ENCODE results near the gene ALG14.

DNA sequence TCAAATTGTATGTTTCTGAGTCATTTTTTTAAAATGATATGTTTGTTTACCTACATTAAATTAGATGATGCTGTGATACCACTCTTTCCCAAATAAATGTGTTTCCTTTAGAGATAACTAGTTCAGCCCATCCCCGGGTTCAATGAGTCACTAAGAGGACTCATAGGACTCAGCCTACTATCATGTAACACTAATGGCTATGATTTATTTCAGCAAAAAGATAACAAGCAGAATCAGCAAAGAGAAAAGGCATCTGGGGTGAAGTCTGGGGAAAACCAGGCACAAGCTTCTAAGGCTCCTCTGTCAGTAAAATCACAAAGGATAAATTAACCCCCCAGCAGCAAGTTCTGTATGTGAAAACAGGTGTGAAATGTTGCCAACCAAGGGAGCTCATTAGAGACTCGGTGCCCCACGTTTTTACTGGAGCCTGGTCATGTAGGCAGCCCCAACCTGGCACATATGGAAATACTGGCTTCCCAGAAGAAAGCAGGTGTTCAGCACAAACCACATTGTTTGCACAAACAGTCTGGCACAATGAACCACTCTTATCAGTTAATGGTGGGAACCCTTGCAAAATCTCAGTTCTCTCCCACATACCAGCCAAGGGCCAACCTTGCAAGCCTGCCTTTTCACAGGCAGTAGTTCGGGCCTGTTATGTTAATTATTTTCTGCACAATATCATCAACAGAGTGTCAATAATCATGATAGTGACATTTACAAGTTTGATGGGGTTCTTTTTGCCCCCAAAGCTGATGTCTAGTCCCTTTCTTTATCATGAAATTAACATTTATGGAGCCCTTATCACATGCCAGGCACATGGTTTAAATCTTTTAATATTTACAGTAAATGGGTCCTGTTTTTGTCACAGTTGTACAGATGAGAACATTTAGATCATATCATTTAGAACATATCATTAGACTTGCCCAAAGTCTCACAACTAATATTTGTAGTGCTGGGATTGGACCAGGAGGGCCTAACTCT lies 122.8 kb downstream of the ALG14 start:
- TF ChIP-seq CTCF (IDR thresholded peaks at IDR 0.05): no peak
- no peak for TF ChIP-seq POLR2AphosphoS5 (IDR thresholded peaks at IDR 0.05)
- no peak for TF ChIP-seq POLR2A (IDR thresholded peaks at IDR 0.05)
- no peak for TF ChIP-seq EP300 (IDR thresholded peaks at IDR 0.05)
